H7 (cell line): ENCODE data around the gene WDCP. TPM values are rescaled to one million over a fixed set of nuclear protein-coding genes. Genes with fewer than 3 reads are reported as not detected.
"Not testable (repeated sequence)": the region's sequence is repeated elsewhere in the genome, so short reads cannot be mapped to it uniquely, and the experiment has no call there.

Experiments used
- DNase-seq: peaks from one replicate; pipeline ENCODE4 v3.0.0; 2012
- H3K27me3 ChIP-seq: 2 replicates; pipeline ENCODE4 v1.6.0; 2011; ENCODE audit warnings: mild to moderate bottlenecking, low read length; ENCODE audit not compliant: control insufficient read depth, insufficient read depth
- H3K36me3 ChIP-seq: replicated peaks from 2 replicates; pipeline ENCODE4 v1.5.1; 2011; ENCODE audit warnings: low read length; ENCODE audit not compliant: control insufficient read depth, insufficient read depth
- H3K4me3 ChIP-seq: 2 replicates; pipeline ENCODE4 v1.5.1; 2011; ENCODE audit warnings: low read depth, mild to moderate bottlenecking, control low read depth, low read length, moderate library complexity; ENCODE audit not compliant: insufficient read depth
- total RNA-seq: library from RNA; depleted of rRNA; stranded (reverse); fragments of >200 nt; shearing (Covaris generic); gene quantifications from 2 replicates; pipeline ENCODE4 v1.2.3, GENCODE V29; 2014

Gene WDCP
- total RNA-seq, 1 experiment from 2014 or later, result 21.8 TPM

DNA sequence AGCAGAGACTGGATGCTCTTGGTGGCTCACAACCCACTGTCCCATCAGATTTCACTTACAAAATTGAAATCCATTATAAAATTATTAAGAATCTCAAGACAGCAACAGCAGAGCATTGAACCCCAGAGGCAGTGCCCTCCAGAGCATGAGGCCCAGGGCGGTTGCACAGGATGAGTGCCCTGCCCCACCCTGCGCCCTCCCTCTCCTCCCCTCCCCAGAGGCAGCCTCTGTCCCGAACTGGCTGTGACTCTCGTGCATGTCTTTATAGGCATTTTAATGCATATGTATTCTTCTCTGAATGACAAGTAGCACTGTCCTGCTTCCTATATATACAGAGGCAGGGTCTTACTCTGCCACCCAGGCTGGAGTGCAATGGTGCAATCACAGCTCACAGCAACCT is 26.9 kb downstream of the WDCP start:
- peak; percentile 16 for DNase-seq
- Histone ChIP-seq H3K36me3 (peaks cover 6% of the 10 kb centered on the region), H3K4me3 (no peak overlapping the region), H3K27me3 (no peaks in the 10 kb centered on the region)

DNA sequence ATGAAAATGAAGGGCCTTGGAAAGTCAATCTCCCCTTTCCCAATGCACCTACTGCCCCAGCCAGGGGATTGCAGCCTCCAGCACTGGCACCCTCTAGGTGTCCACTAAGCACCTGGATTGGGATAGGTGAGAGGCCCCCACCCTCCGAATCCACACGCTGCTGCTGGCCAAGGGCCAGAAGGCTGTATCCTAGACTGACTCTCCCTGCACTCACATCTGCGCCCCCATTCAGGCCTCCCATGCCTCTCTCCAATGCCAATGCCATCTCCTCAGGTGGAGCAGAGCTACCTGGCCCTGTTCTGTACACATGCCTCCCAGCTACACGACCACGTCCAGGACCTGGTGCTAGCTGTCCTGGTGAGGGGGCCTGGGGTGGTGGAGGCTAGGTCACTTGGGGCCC is 27.5 kb downstream of the WDCP start:
- Histone ChIP-seq H3K36me3 (peaks cover 6% of the 10 kb centered on the region), H3K27me3 (no peaks in the 10 kb centered on the region), H3K4me3 (no peak overlapping the region)
- DNase-seq, result no peak

DNA sequence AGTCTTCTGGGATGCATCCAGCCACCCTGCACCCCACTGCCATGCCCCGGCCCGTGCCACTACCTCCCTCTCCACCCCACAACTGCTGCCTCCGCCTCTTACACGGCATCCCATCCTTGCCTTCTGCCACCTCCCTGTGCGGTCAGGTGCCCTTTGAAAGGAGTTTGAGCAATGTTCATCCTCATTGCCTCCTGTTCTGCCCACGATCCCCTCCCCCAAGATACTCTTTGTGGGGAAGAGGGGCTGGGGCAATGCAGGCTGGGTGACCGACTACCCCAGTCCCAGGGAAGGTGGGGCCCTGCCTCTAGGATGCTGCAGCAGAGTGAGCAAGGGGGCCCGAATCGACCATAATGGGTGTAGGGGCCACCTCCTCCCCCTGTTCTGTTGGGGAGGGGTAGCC is 28.9 kb downstream of the WDCP start:
- peak; percentile 33 for DNase-seq
- Histone ChIP-seq H3K36me3 (peaks cover 4% of the 10 kb centered on the region), H3K4me3 (no peak overlapping the region)

DNA sequence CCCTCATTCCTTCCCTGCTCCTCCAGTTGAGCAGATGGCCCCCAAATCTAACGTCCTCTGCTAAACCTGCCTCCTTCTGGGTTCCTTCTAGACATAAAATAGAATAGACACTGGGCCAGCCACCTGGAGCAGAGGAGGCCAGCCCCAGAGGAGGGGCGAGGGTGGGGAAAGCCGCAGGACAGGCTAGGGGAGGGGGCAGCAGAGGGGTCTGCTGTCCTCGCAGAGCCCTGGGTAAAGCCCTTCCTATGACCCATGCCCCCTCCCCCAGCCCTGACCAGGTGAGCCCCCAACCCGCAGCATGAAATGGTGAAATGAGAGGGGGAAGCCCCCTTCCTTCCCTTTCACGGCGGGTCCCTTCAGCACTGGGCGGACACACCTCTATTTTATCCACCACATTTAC is 29.5 kb downstream of the WDCP start:
- Histone ChIP-seq H3K36me3 (peaks cover 1% of the 10 kb centered on the region), H3K4me3 (no peak overlapping the region), H3K27me3 (no peaks in the 10 kb centered on the region)
- peak; percentile 56 for DNase-seq

More for the DNA sequence above, 28.9 kb downstream of the WDCP start:
- no peaks in the 10 kb centered on the region for H3K27me3 ChIP-seq

DNA sequence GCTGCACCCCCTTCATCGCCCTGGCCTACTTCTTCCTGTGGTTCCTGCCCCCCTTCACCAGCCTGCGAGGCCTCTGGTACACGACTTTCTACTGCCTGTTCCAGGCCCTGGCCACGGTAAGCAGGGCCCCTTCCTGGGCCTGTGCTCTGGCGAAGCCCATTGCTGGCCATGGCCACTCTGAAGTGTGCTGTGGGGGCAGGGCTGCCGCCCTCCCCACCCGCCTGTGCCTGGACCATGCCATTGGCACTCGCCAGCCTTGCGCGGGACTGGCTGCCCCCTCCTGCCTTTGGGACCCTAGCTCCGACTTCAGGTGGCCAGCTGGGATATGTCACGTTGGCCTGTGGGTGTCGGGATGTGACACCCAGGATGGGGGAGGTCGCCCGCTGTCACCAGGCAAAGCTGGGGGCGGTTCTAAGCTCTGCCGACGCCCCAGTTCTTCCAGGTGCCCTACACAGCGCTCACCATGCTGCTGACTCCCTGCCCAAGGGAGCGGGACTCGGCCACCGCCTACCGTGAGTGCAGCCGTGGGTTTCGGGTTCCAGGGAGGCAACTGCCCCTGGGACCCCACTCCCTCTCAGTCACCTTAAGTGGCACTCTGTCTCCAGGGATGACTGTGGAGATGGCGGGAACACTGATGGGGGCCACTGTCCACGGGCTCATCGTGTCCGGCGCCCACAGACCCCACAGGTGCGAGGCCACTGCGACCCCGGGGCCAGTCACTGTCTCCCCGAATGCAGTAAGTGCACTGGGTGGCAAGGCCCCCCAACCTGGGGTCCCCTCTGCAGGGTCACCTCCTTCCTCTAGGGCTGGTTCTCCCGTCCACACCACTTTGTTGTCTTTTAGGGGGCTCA is 30.1 kb downstream of the WDCP start:
- peak; percentile 57 for DNase-seq
- Histone ChIP-seq H3K27me3 (no peaks in the 10 kb centered on the region), H3K4me3 (no peak overlapping the region), H3K36me3 (no peaks in the 10 kb centered on the region)

DNA sequence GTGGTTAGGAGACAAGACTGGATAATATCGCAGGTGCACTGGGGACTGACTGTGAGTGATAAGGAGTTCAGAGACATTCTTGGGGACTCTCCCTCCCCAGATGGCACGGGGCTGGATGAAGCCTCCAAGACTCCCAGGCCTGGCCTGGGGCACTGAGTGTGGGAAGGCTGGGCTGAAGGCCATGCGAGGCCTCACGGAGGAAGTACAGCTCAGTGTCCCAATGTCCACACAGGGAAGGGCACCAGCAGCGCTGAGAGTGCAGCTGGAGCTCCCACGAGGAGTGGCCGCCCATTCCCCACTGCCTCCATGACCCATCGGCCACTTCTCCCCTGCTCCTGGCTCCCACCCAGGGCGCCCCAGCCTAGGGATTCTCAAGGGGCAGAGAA is 30.8 kb downstream of the WDCP start:
- DNase-seq, result peak; percentile 47
- Histone ChIP-seq H3K27me3 (no peaks in the 10 kb centered on the region), H3K4me3 (no peak overlapping the region), H3K36me3 (no peaks in the 10 kb centered on the region)

DNA sequence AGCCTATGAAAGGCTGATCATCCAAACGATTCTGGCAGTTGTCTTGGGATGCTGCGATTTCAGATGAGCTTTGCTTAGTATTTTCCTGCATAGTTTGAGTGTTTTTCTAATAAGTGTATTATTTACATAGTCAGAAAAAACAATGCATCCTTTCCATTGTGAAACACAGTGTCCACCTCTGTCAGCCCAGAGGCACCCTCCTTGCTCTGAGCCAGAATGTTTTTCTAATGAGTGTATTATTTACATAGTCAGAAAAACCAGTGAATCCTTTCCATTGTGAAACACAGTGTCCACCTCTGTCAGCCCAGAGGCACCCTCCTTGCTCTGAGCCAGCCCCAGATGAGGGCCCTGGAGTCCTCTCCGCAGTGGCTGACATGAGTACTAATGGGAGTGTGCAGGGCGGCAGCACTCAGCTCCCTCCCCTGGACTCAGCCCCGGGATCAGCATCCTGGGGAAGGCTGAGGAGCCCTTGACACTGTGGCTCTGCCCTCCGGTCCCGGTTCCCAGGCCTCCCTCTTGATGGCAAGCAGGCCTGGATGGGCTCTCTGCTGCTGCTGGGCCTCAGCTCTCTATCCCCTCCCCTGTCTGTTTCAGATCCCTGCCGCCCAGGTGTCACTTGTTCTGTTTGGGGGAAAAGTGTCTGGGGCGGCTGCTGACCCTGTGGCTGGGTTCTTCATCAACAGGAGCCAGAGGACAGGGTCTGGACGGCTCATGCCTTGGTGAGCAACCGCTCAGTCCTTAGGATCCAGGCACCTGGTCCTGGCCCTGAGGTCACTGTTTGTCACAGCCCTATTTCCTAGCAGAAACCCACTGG is 31.4 kb downstream of the WDCP start:
- Histone ChIP-seq H3K4me3 (no peak overlapping the region), H3K27me3 (no peaks in the 10 kb centered on the region), H3K36me3 (no peaks in the 10 kb centered on the region)
- DNase-seq, result peak; percentile 69

DNA sequence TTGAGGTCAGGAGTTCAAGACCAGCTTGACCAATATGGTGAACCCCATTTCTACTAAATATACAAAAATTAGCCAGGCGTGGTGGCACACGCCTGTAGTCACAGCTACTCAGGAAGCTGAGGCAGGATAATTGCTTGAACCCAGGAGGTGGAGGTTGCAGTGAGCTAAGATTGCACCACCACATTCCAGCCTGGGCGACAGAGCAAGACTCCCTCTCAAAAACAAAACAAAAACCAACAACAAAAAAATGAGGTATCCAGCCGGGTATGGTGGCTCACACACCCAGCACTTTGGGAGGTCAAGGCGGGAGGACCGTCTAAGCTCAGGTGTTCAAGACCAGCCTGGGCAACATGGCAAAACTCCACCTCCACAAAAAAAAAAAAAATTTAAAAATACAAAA is 32.3 kb downstream of the WDCP start:
- not testable (repeated sequence) for H3K36me3 ChIP-seq, DNase-seq, H3K4me3 ChIP-seq, H3K27me3 ChIP-seq

DNA sequence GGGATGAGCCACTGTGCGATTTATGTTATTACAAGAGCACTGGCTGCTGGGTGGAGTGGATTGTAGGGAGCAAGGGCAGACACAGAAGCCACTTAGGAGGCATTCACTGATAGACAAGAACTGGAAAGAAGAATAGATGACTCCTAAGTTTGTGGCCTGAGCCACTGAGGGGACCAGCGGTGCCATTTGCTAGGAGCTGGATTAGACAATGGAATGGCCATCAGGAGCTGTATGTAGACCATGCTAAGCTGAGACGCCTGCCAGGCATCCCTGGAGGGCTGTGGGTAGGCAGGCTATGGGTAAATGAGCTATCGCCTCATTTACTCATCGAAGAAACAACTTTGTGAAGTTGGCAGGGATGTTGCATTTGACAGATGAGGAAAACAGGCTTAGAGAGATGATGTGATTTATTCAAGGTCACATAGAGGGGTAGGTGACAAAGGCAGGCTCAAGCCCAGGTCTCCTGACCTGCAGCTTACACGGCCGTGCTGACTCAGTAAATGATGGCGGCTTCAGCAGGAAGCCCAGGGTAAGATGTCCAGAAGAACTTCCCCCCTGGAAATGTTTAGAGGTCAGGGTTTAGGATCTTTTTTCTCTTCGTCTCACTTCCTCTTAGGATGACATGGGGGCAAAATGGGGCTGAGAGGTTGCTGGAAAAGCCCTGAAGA is 34.5 kb downstream of the WDCP start:
- H3K4me3 ChIP-seq, result no peak overlapping the region
- no peaks in the 10 kb centered on the region for H3K36me3 ChIP-seq
- peaks cover 15% of the 10 kb centered on the region for H3K27me3 ChIP-seq
- no peak for DNase-seq

DNA sequence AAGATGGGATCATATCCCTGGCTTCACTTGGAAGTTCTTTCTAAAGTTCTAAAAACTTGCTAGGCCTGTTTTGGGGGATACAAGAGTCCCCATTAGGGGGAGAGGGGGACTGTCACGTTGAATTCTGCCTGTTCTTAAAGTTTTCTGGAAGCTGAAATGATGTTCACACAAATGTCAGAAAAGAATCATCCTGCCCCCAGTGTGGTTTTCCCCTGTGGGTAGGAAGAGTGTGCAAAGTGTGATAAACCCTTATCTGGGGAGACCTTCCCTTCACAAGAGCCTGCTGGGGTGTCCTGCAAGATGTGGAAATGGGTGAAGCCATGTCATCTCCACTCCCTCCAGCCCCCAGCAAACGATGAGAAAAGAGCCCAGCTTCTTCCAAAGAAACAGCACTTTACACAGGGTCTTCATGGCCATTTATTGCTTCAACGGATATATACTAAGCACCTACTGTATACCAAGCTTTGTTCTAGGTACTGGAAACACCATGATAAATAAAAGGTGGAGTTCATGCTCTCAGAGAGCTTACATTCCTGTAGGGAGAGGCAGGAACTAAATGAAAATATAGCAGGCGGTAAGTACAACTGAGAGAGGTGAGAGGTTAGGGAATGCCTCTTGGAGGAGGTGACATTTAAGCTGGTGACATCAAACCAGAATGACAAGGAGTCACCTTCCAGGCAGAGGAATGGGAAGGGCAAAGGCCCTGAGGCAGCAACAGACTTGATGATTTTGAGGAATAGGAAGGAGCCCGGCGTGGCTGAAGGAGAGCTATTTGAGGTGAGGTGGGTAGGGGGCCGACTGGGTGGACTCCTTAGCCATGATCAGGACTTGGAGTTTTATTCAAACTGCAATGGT is 35.7 kb downstream of the WDCP start:
- DNase-seq, result no peak
- Histone ChIP-seq H3K36me3 (no peaks in the 10 kb centered on the region), H3K4me3 (no peak overlapping the region), H3K27me3 (peaks cover 15% of the 10 kb centered on the region)

DNA sequence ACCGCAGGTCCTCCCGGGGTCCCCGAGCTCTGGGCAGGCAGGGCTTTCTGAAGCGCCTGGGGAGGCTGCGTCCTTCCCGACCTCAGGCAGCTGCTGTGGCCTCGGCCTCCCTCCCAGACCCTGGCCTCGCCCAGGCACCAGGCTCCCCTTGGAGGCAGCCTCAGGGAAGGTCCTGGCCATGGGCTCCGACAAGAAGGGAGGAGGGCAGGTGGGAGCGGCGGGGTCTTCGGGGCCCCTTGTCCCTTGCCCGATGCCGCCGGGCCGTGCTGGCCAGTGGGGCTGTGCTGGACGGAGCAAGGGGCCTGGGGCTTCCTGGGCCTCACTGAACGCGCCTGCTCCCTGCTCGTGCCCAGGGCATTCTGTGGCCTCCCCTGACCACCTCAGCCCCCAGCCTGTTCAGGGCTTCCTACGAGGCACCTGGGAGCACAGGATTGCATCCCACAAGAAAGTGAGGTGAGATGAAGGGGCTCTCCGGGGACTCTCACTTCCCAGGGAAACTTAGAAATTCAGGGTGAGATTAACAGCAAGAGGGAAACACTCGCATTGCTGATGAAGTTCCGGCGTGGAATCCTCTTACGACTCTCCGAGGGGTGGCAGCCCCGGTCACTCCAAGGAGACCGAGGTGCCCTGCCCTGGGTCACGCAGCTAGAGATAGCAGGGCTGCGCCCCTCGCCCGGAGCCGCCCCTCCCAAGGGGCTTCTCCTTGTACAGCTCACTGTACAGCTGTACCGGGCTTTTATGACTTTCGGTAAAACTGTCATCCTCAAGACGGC is 36.5 kb downstream of the WDCP start:
- Histone ChIP-seq H3K4me3 (peak overlapping the region; percentile 51), H3K27me3 (peaks cover 15% of the 10 kb centered on the region), H3K36me3 (no peaks in the 10 kb centered on the region)
- DNase-seq, result peak; percentile 57

DNA sequence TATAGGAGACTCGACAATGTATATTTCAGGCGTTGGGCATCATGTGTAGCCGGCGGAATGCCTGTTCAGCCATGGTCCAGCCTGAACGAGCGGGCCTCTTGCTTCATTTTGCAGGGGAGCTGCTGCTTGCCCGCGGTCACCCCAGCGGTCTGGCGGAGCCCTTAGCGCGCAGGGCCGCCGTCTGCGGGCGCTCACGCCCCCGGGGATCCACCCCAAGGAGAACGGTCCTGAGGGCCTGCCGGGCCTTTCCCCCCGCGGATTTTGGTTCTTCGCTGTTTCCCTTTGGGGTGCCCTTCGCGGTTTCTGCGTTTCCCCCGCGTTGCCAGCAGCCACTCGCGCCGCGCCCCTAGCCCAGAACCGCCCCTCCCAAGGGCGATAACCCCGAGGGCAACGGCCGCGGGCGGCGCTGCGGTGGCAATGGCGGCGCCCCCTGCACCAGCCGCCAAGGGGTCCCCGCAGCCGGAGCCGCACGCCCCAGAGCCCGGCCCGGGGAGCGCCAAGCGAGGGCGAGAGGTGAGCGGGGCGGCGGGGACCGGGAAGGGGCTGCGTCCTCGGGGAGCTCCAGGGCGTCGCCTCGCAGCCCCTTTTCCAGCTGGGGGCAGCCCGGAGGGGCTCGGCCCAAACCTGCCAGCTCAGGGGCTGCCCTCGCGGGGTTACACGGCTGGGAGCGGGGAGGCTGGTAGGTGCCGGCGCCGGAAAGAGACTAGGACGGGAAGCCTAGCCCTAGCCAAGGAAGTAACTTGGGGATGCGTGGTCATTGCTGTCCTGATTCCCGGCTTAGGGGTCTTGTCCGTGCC is 37.3 kb downstream of the WDCP start, which contains the start of gene MFSD2B:
MFSD2B (plus strand) TSS at position 406 of the 797 bp plus-strand sequence; CDS start at position 418, 12 bp downstream.
- DNase-seq, result peak; percentile 80
- peak within 1 kb of the TSS; percentile 51 for H3K4me3 ChIP-seq

DNA sequence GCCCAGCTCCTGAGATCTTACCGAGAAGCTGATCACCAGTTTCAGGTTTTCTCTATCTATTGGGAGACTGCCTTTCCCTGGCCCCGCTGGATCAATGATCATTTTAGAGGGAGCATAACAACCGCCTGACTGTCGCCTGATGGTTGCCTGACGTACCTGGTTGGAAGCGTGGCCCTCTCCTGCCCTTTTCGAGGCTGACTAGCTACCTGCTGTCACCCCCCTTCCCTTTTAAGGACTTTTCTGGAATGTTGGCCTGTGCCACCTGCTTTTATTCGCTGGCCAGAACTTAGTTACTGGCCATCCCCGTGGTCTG is 37.9 kb downstream of the WDCP start:
- H3K4me3 ChIP-seq, result no peak overlapping the region; the same call in 1 of the 2 replicates
- peaks cover 15% of the 10 kb centered on the region for H3K27me3 ChIP-seq

More for the DNA sequence above, 37.3 kb downstream of the WDCP start, which contains the start of gene MFSD2B:
- Histone ChIP-seq H3K36me3 (no peaks in the 10 kb centered on the region; the same call in 1 of the 2 replicates), H3K27me3 (peaks cover 15% of the 10 kb centered on the region)

More for the DNA sequence above, 37.9 kb downstream of the WDCP start:
- DNase-seq, result no peak
- H3K36me3 ChIP-seq, result no peaks in the 10 kb centered on the region; the same call in 1 of the 2 replicates
